DMS53 treated with DMSO at 0.1 percent for 48 hours (cell line): ENCODE data around the gene EXD1.
"Not testable (repeated sequence)": the region's sequence is repeated elsewhere in the genome, so short reads cannot be mapped to it uniquely, and the experiment has no call there.

ENCODE experiments used
- DNase-seq: peaks from one replicate; lab custom pipeline; 2025; ENCODE audit not compliant: unreplicated experiment; lab: John Stamatoyannopoulos, UW

The EXD1 gene

GRCh38 chr15:41151451-41152005, 79.0 kb downstream of the EXD1 start:
- no peak for DNase-seq

GRCh38 chr15:41150279-41150678, 80.3 kb downstream of the EXD1 start:
- DNase-seq = no peak

- no peak for DNase-seq
Measured at GRCh38 chr15:41148065-41148464, 82.5 kb downstream of the EXD1 start.

GRCh38 chr15:41139619-41140018, 90.9 kb downstream of the EXD1 start:
- no peak for DNase-seq

GRCh38 chr15:41139112-41139511, 91.4 kb downstream of the EXD1 start:
- DNase-seq = not testable (repeated sequence)

GRCh38 chr15:41135580-41135979, 95.0 kb downstream of the EXD1 start:
- DNase-seq = not testable (repeated sequence)

GRCh38 chr15:41133454-41133853, 97.1 kb downstream of the EXD1 start:
- no peak for DNase-seq
